ENCODE results near the gene SLC35F3. TPM values are rescaled to one million over a fixed set of nuclear protein-coding genes. Genes with fewer than 3 reads are reported as not detected.

SLC35F3 gene
- total RNA-seq, 2 experiments from 2014 or later = not detected

DNA sequence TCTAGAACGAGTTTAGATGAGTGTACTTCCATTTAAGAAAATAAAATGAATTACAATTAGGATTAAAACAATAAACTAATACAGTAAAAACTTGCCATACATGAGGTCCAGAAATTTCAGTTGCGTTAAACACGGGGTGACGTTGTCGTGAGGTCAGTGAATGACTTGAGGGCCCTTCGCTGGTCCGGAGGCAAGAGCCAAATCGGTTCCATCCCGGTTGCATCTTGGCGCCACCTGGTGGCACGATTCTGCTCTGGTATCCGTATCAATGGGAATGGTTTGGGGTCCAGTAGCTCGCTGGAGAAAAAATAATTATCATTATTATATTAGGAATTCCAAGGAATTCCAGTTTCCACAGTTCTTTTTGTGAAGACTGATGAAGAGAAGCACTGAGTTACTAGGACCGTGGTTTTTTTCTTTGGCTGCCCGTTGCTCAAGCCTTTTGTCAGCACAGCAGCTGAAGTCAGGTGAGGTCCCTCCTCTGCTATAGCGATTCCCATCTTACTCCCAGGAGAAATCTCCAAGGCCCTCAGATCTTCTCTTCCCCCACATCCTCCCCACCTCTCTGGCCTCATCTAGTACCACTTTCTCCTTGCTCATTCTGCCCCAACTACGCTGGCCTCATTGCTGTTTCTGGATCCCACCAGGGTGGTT lies 161.4 kb downstream of the SLC35F3 start:
- no peak overlapping the region for H3K4me2 ChIP-seq (ENCODE audit: low read length)
- no peaks in the 10 kb centered on the region for H4K20me1 ChIP-seq (ENCODE audit: insufficient read depth, low read length)
- POLR2A ChIA-PET = no interaction called here
- H3K9me3 ChIP-seq (ENCODE audit: low read length) = no peaks in the 10 kb centered on the region
- CTCF ChIA-PET (ENCODE audit: unreplicated experiment) = interaction anchor here (0.6 kb wide), 1 partner anchor 8 kb away, joined by 3 read pairs; no protein-coding TSS in a partner anchor
- intact Hi-C loops (cut with micrococcal nuclease; ENCODE audit: unreplicated experiment) = loop anchor here (5.0 kb wide), 2 partner anchors 669 to 759 kb away; no protein-coding TSS in a partner anchor
- no peaks in the 10 kb centered on the region for H3K79me2 ChIP-seq (ENCODE audit: insufficient read depth, low read depth, low read length)
- H2AFZ ChIP-seq (ENCODE audit: low read length) = no peak overlapping the region
- TF ChIP-seq, protein P1, sequence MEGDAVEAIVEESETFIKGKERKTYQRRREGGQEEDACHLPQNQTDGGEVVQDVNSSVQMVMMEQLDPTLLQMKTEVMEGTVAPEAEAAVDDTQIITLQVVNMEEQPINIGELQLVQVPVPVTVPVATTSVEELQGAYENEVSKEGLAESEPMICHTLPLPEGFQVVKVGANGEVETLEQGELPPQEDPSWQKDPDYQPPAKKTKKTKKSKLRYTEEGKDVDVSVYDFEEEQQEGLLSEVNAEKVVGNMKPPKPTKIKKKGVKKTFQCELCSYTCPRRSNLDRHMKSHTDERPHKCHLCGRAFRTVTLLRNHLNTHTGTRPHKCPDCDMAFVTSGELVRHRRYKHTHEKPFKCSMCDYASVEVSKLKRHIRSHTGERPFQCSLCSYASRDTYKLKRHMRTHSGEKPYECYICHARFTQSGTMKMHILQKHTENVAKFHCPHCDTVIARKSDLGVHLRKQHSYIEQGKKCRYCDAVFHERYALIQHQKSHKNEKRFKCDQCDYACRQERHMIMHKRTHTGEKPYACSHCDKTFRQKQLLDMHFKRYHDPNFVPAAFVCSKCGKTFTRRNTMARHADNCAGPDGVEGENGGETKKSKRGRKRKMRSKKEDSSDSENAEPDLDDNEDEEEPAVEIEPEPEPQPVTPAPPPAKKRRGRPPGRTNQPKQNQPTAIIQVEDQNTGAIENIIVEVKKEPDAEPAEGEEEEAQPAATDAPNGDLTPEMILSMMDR (conservative IDR thresholded peaks at IDR 0.05; ENCODE audit: low read length) = peak; percentile 93
- no peak for TF ChIP-seq EZH2phosphoT487 (IDR thresholded peaks at IDR 0.05; ENCODE audit: borderline replicate concordance, low read depth, low read length)
- DNase-seq (ENCODE audit: low spot score) = peak; percentile 59
- H3K36me3 ChIP-seq (ENCODE audit: insufficient read depth, low read length) = no peaks in the 10 kb centered on the region
- H3K27ac ChIP-seq (ENCODE audit: low read depth, low read length, poor library complexity, severe bottlenecking) = no peak overlapping the region
- no peaks in the 10 kb centered on the region for H3K9me2 ChIP-seq (ENCODE audit: insufficient read depth, low read length)
- no TSS peak for BruUV-seq (replicated peaks)
- H3K4me1 ChIP-seq (ENCODE audit: insufficient read depth, low read length, poor library complexity, severe bottlenecking) = no peaks in the 10 kb centered on the region
- no peak overlapping the region for H3K4me3 ChIP-seq (ENCODE audit: low read depth, low read length, poor library complexity, severe bottlenecking)

DNA sequence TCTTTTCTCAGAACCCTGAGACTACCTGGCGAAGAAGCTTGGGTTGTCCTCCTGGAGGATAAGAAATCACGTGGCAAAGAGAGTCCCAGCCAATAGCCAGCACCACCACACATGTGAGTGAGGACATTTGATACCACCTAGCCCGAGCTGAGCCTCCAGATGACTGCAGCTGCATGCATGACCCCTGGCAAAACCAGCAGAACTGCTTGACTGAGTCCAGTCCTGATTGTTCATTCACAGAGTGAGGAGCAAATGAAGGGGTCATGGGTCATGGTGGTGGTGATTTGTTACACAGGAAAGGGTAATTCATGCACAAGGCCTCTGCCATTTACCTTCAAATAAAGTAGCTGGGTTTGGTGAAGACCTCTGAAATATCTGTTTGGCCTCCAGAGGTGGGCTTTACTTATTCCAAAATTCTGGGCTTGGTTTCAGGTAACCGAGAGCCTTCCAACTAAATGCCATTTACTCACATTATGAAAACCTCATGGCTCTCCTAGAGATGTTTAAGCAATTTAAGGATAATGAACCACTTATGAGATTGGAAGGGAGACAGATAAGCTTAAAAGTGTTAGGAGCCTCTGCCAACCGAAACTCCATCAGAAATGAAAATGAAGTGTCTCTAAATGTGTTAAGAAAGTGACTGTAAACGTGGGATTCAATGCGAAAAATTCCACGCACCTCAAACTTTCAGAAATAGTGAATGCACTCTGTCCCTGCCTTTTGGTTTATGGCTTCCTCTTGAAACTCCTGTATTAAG lies 163.3 kb downstream of the SLC35F3 start:
- H3K9me2 ChIP-seq (ENCODE audit: insufficient read depth, low read length) = no peaks in the 10 kb centered on the region
- H2AFZ ChIP-seq (ENCODE audit: low read length) = no peak overlapping the region
- BruUV-seq (replicated peaks) = no TSS peak
- TF ChIP-seq EZH2phosphoT487 (IDR thresholded peaks at IDR 0.05; ENCODE audit: borderline replicate concordance, low read depth, low read length) = no peak
- TF ChIP-seq, protein P1 (conservative IDR thresholded peaks at IDR 0.05; ENCODE audit: low read length) = no peak
- no peaks in the 10 kb centered on the region for H3K4me1 ChIP-seq (ENCODE audit: insufficient read depth, low read length, poor library complexity, severe bottlenecking)
- no peak overlapping the region for H3K4me2 ChIP-seq (ENCODE audit: low read length)
- intact Hi-C loops (cut with micrococcal nuclease; ENCODE audit: unreplicated experiment) = loop anchor here (5.0 kb wide), 2 partner anchors 670 to 760 kb away; no protein-coding TSS in a partner anchor
- no peak for DNase-seq (ENCODE audit: low spot score)
- ChIA-PET CTCF (ENCODE audit: unreplicated experiment) (interaction anchor here (0.8 kb wide), 1 partner anchor 8 kb away, joined by 3 read pairs; no protein-coding TSS in a partner anchor), POLR2A (no interaction called here)
- no peak overlapping the region for H3K27ac ChIP-seq (ENCODE audit: low read depth, low read length, poor library complexity, severe bottlenecking)
- no peaks in the 10 kb centered on the region for H3K9me3 ChIP-seq (ENCODE audit: low read length)
- H3K79me2 ChIP-seq (ENCODE audit: insufficient read depth, low read depth, low read length) = no peaks in the 10 kb centered on the region
- no peaks in the 10 kb centered on the region for H3K36me3 ChIP-seq (ENCODE audit: insufficient read depth, low read length)
- no peaks in the 10 kb centered on the region for H4K20me1 ChIP-seq (ENCODE audit: insufficient read depth, low read length)
- H3K4me3 ChIP-seq (ENCODE audit: low read depth, low read length, poor library complexity, severe bottlenecking) = no peak overlapping the region
